ENCODE results near the gene IER2. TPM values are rescaled to one million over a fixed set of nuclear protein-coding genes. Genes with fewer than 3 reads are reported as not detected.

IER2 gene
- total RNA-seq, 2 donors from 2014 or later = 73.1 to 130 TPM

DNA sequence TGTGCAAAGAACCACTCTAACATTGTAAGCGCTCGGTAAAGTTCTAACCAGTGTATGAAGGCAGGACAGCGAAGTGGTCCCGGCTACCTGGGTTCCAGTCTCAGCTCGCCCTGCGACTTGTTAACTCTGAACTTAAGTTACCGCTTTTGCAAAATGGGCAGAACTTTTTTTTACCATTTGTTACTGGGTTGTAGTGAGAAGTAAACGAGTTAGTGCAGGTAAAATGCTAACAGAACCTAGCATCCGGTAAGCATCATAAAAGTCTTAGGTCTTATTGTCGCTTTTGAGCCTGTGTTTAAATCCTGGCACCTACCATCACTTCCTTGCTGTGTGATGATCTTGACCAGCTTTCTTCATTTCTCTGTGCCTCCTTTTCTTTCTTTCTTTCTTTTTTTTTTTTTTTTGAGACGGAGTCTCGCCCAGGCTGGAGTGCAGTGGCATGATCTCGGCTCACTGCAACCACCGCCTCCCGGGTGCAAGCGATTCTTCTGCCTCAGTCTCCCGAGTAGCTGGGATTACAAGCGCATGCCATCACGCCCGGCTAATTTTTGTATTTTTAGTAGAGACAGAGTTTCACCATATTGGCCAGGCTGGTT lies 32.9 kb upstream of the IER2 start:
- intact Hi-C loops (cut with DNase I) = no loop called here

GRCh38 chr19:13117772-13118423 lies 32.3 kb upstream of the IER2 start, which contains the start of gene NACC1:
TSS of gene NACC1 (plus strand) at chr19:13118264. CDS start at chr19:13135208, 16,944 bp downstream.
- intact Hi-C loops (cut with DNase I) = no loop called here
- DNase-seq (ENCODE audit: low spot score) = peak; percentile 97

More for the DNA sequence above, 32.9 kb upstream of the IER2 start:
- no peak for DNase-seq (ENCODE audit: low spot score)

GRCh38 chr19:13118424-13119193 lies 31.6 kb upstream of the IER2 start:
- DNase-seq (ENCODE audit: low spot score) = no peak
- intact Hi-C loops (cut with DNase I) = no loop called here

GRCh38 chr19:13119627-13120026 lies 30.6 kb upstream of the IER2 start:
- no peak for DNase-seq (ENCODE audit: low spot score)
- intact Hi-C loops (cut with DNase I) = no loop called here

- intact Hi-C loops (cut with DNase I) = no loop called here
- DNase-seq (ENCODE audit: low spot score) = no peak
Measured at GRCh38 chr19:13120031-13120430, 30.2 kb upstream of the IER2 start.

DNA sequence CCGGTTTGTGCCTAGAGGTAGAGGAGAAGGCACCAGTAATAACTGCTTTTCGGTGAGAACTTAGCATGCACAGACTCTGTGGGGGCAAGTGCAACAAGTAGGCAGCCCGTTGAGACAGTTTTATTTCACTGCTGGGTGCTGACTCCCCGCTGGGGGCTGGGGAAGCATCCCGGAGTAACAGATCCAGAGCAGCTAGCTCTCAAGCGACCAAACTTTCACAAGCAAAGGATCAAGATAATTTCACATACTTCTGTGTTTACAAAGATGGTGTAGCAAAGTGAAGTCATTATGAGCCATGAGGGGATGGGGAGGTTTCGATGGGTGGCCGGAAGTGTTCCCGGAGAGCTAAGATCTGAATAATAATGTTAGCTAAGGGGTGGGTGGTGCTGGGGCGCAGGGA lies 29.4 kb upstream of the IER2 start:
- no peak for DNase-seq (ENCODE audit: low spot score)
- intact Hi-C loops (cut with DNase I) = no loop called here

GRCh38 chr19:13121551-13122274 lies 28.5 kb upstream of the IER2 start:
- intact Hi-C loops (cut with DNase I) = no loop called here
- DNase-seq (ENCODE audit: low spot score) = no peak

GRCh38 chr19:13122275-13122878 lies 27.8 kb upstream of the IER2 start:
- no peak for DNase-seq (ENCODE audit: low spot score)
- intact Hi-C loops (cut with DNase I) = no loop called here

DNA sequence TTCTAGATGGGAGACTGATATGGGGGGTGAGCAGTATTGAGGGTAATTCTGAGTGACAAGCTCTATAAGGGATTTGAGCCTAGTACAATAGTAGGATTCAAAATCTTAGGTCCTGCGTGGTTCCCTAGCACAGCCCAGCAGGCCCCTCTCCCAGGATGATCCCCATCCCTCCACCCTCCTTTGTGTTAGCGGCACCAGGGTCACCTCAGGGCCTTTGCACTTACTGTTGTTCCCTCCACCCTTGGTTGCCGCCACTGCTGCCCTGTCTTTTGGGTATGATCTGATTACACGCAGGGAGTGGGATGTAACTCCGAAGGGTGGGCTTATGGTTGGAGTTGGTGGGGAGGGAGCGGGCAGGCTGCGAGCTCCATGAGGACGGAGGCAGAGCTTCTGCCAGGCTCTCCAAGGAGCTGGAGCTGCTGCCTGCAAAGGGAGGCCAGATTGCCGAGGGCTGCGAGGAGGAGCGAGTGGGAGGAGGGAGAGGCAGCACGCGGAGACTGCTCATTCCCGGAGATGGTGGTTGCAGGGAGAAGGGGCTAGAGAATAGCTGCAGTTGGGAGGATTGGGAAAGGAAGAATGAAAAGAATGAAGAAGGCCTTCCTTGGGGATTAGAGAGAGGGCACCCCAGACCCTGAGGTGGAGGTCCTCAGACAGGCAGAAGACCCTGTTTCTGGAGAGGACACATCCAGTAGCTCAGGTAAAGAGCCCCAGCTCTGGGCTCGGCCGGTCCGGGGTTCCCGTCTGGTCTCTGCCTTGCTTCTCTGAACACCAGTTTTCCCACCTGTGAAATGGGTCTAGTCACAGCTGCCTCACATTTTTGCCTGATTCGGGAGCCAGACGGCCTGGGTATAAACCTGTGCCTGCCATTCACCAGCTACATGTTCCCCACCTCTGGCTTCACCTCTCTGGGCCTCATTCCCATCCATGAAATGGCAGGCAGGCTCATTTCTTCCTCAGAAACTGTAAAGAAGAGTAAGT lies 26.9 kb upstream of the IER2 start:
- DNase-seq (ENCODE audit: low spot score) = no peak
- intact Hi-C loops (cut with DNase I) = no loop called here

DNA sequence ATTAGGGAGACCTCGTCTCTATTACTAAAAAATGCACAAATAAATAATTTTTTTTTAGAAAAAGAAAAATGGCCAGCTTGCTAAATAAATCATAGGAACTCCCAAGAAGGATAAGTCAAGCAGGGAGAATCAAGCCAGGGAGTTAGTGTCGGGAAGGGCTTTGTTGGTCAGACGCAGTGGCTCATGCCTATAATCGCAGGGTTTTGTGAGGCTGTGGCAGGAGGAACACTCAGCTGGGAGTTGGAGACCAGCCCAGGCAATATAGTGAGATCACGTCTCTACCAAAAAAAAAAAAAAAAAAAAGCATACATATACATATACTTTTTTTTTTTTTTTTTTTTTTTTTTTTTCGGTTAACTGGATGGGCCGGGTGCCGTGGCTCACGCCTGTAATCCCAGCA lies 23.2 kb upstream of the IER2 start:
- no peak for DNase-seq (ENCODE audit: low spot score)
- intact Hi-C loops (cut with DNase I) = no loop called here

DNA sequence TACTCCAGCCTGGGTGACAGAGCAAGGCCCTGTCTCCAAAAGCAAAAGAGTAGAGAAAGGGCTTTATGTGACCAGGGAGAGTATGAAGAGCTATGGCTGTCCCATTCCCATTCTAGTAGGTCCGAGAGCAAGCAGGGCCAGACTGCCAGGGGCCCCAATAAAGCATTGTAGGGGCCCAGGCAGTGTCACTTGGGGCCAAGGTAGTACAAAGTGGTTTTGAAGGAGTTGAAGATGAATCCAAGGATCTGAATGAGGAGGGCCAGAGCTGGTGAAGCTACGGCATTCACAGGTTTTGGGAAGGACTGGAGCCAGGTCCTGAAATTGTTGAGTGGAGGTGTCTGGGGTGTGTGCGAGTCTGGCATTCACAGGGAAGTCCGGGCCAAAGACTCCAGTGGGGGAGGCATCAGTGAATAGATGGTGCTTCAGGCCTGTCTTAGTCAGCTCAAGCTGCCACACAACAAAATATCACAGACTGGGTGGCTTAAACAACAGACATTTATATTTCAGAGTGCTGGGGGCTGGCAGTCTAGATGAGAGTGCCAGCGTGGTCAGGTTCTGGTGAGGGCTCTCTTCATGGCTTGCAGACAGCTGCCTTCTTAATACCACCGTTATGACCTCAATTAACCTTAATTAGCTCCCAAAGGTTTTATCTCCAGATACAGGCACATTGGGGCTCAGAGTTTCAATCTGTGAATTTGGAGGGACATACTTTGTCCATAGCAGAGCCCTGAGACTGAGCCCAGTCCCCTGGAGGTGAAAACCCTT lies 22.2 kb upstream of the IER2 start:
- intact Hi-C loops (cut with DNase I) = no loop called here
- DNase-seq (ENCODE audit: low spot score) = no peak

- intact Hi-C loops (cut with DNase I) = no loop called here
- DNase-seq (ENCODE audit: low spot score) = no peak
Measured at GRCh38 chr19:13128583-13128982, 21.6 kb upstream of the IER2 start.

GRCh38 chr19:13129384-13129783 lies 20.8 kb upstream of the IER2 start:
- intact Hi-C loops (cut with DNase I) = no loop called here

GRCh38 chr19:13130886-13131490 lies 19.2 kb upstream of the IER2 start:
- intact Hi-C loops (cut with DNase I) = no loop called here
- no peak for DNase-seq (ENCODE audit: low spot score)

More at GRCh38 chr19:13129384-13129783, 20.8 kb upstream of the IER2 start:
- DNase-seq (ENCODE audit: low spot score) = no peak

DNA sequence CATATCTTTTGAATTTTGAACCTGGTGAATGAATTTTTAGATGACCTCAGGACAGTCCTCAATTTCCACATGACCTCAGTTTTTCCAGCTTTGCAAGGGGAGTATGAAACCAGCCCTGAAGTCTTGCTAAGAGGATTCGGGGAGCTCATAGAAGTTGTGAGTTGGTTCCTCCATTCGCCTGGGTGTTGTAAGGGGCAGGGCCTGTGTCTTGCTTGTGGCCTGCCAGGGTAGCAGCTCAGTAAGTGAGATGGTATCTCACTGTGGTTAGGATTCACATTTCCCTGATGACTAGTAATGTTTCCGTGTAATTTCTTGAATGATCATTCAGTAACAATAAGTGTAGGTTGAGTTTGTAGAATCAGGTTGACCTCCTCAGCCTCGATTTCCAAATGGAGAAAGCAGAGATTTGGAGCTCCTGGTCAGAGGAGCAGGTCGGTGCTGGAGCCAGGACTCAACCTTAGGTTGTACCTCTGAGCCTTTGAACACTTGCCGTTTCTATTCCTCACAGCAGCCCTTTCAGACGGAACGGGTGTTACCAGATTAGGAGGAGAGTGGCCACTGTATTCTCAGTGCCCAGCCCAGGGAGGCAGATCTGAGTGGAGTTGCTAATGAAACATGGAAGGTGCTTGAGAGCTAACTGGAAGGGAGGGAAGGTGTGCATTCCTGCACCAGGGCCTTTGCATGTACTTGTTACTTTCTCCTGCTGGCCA lies 17.6 kb upstream of the IER2 start:
- intact Hi-C loops (cut with DNase I) = no loop called here

DNA sequence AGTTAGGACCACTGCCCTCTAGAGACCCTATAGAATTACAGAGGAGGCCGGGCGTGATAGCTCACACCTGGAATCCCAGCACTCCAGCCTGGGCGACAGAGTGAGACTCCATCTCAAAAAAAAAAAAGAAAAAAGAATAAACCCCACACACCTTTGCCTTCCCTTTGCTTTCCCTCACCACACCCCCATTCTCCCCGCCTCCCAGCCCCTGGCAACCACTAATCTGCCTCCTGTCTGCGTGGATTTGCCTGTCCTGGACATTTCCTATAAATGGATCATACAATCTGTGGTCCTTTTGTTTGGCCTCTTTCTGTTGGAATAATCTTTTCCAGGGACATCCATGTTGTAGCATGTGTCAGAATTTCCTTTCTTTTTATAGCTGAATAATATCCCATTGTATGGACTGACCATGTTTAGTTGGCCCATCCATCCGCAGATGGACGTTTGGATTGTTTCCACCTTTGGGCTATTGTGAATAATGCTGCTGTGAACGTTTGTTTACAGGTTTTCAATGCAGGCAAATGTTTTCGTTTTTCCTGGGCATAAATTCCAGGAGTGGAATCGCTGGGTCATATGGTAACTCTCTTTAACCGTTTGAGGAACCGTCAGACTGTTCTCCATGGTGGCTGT lies 16.9 kb upstream of the IER2 start:
- DNase-seq (ENCODE audit: low spot score) = no peak
- intact Hi-C loops (cut with DNase I) = no loop called here

More for the DNA sequence above, 17.6 kb upstream of the IER2 start:
- no peak for DNase-seq (ENCODE audit: low spot score)
